H9 (cell line): ENCODE data around the gene MED20. TPM values are rescaled to one million over a fixed set of nuclear protein-coding genes. Genes with fewer than 3 reads are reported as not detected.

Experiments
- DNase-seq: peaks from one replicate; pipeline ENCODE4 v3.0.0-alpha.2; 2017
- H2AFZ ChIP-seq: one replicate; pipeline ENCODE4 v1.6.1; 2013; ENCODE audit warnings: mild to moderate bottlenecking, low read length, control low read depth, moderate library complexity
- H2AK5ac ChIP-seq: 2 replicates; pipeline ENCODE4 v1.6.1; 2013; ENCODE audit warnings: low read length, control low read depth, mixed read lengths; ENCODE audit not compliant: insufficient read length
- H2BK120ac ChIP-seq: one replicate; pipeline ENCODE4 v1.6.1; 2013; ENCODE audit warnings: low read depth, mild to moderate bottlenecking, low read length, control low read depth, inconsistent platforms; ENCODE audit not compliant: poor library complexity, severe bottlenecking
- H2BK12ac ChIP-seq: 2 replicates; pipeline ENCODE4 v1.6.1; 2013; ENCODE audit warnings: low read length, control low read depth, mixed read lengths, low read depth; ENCODE audit not compliant: insufficient read length
- H2BK15ac ChIP-seq: 2 replicates; pipeline ENCODE4 v1.6.1; 2013; ENCODE audit warnings: low read depth, low read length, control low read depth
- H2BK20ac ChIP-seq: one replicate; pipeline ENCODE4 v1.6.1; 2013; ENCODE audit warnings: low read depth, mild to moderate bottlenecking, low read length, control low read depth, inconsistent platforms; ENCODE audit not compliant: poor library complexity, severe bottlenecking
- H2BK5ac ChIP-seq: 2 replicates; pipeline ENCODE4 v1.6.1; 2013; ENCODE audit warnings: low read length, control low read depth, mixed read lengths; ENCODE audit not compliant: insufficient read length
- H3K14ac ChIP-seq: 2 replicates; pipeline ENCODE4 v1.6.1; 2013; ENCODE audit warnings: low read length, control low read depth; ENCODE audit not compliant: insufficient read depth
- H3K18ac ChIP-seq: 2 replicates; pipeline ENCODE4 v1.6.1; 2013; ENCODE audit warnings: low read depth, mild to moderate bottlenecking, mixed read lengths, low read length, control low read depth; ENCODE audit not compliant: insufficient read length
- H3K23ac ChIP-seq: 2 replicates; pipeline ENCODE4 v1.6.1; 2013; ENCODE audit warnings: low read length, control low read depth, mixed read lengths, low read depth; ENCODE audit not compliant: insufficient read length
- H3K23me2 ChIP-seq: 2 replicates; pipeline ENCODE4 v1.6.1; 2013; ENCODE audit warnings: low read depth, mild to moderate bottlenecking, mixed read lengths, low read length, control low read depth; ENCODE audit not compliant: insufficient read length, poor library complexity, severe bottlenecking
- H3K27ac ChIP-seq: 2 replicates; pipeline ENCODE4 v1.5.1; 2013; ENCODE audit warnings: low read length, control low read depth, mixed read lengths, low read depth; ENCODE audit not compliant: insufficient read length
- H3K27me3 ChIP-seq: 2 replicates; pipeline ENCODE4 v1.6.1; 2013; ENCODE audit warnings: low read length, control low read depth, inconsistent platforms; ENCODE audit not compliant: insufficient read depth
- H3K4ac ChIP-seq: 2 replicates; pipeline ENCODE4 v1.6.1; 2013; ENCODE audit warnings: low read depth, mild to moderate bottlenecking, control low read depth, inconsistent platforms, low read length, moderate library complexity
- H3K4me1 ChIP-seq: 2 replicates; pipeline ENCODE4 v1.6.1; 2013; ENCODE audit warnings: low read length, control low read depth, inconsistent platforms; ENCODE audit not compliant: insufficient read depth
- H3K4me2 ChIP-seq: 2 replicates; pipeline ENCODE4 v1.6.1; 2013; ENCODE audit warnings: low read length, control low read depth, mixed read lengths; ENCODE audit not compliant: insufficient read length, insufficient read depth
- H3K56ac ChIP-seq: 2 replicates; pipeline ENCODE4 v1.6.1; 2013; ENCODE audit warnings: low read depth, mild to moderate bottlenecking, mixed read lengths, low read length, control low read depth; ENCODE audit not compliant: insufficient read length
- H3K79me1 ChIP-seq: 2 replicates; pipeline ENCODE4 v1.6.1; 2013; ENCODE audit warnings: low read depth, mild to moderate bottlenecking, moderate library complexity, low read length, control low read depth, inconsistent platforms; ENCODE audit not compliant: insufficient read depth, poor library complexity, severe bottlenecking
- H3K79me2 ChIP-seq: 2 replicates; pipeline ENCODE4 v1.6.1; 2013; ENCODE audit warnings: low read length, control low read depth, inconsistent platforms; ENCODE audit not compliant: insufficient read depth
- H3K9ac ChIP-seq: 2 replicates; pipeline ENCODE4 v1.6.1; 2013; ENCODE audit warnings: low read length, control low read depth, mixed read lengths; ENCODE audit not compliant: insufficient read length; ENCODE audit errors: extremely low read depth
- H3K9me3 ChIP-seq: one replicate; pipeline ENCODE4 v1.6.1; 2013; ENCODE audit warnings: low read depth, low read length, inconsistent platforms; ENCODE audit not compliant: control insufficient read depth
- H3T11ph ChIP-seq: one replicate; pipeline ENCODE4 v1.6.1; 2013; ENCODE audit warnings: mild to moderate bottlenecking, low read length, control low read depth, inconsistent platforms
- H4K20me1 ChIP-seq: one replicate; pipeline ENCODE4 v1.6.1; 2013; ENCODE audit not compliant: control insufficient read depth, insufficient read length, insufficient read depth
- H4K5ac ChIP-seq: 2 replicates; pipeline ENCODE4 v1.6.1; 2013; ENCODE audit warnings: low read depth, mild to moderate bottlenecking, mixed read lengths, low read length, control low read depth; ENCODE audit not compliant: insufficient read length
- H4K8ac ChIP-seq: replicated peaks from 2 replicates; pipeline ENCODE4 v1.6.1; 2013; ENCODE audit warnings: low read length, control low read depth, mixed read lengths, low read depth; ENCODE audit not compliant: insufficient read length
- H4K91ac ChIP-seq: 2 replicates; pipeline ENCODE4 v1.6.1; 2013; ENCODE audit warnings: low read depth, mild to moderate bottlenecking, moderate library complexity, mixed read lengths, low read length, control low read depth; ENCODE audit not compliant: insufficient read length
- H3K27ac Mint-ChIP-seq, 3 experiments: 2 replicates in 2 of 3; 3 replicates in 1 of 3; pipeline ENCODE4 v1.8.0; 2020 to 2021; ENCODE audit warnings: mixed read lengths in 3 of 3, mild to moderate bottlenecking in 1 of 3, moderate library complexity in 1 of 3
- H3K27me3 Mint-ChIP-seq: 2 replicates; pipeline ENCODE4 v1.8.0; 2021; ENCODE audit warnings: low read depth, mild to moderate bottlenecking, moderate library complexity, mixed read lengths
- H3K36me3 Mint-ChIP-seq, 3 experiments: 2 replicates in 2 of 3; 3 replicates in 1 of 3; pipeline ENCODE4 v1.8.0; 2020 to 2021; ENCODE audit warnings: low read depth in 3 of 3, mixed read lengths in 3 of 3; ENCODE audit not compliant: insufficient read depth in 1 of 3
- H3K4me1 Mint-ChIP-seq, 2 experiments: 2 replicates each; pipeline ENCODE4 v1.8.0; 2020; ENCODE audit warnings: mixed read lengths in 2 of 2
- H3K4me3 Mint-ChIP-seq, 2 experiments: 2 replicates in 1 of 2; 3 replicates in 1 of 2; pipeline ENCODE4 v1.8.0; 2020 to 2021; ENCODE audit warnings: mild to moderate bottlenecking in 2 of 2, mixed read lengths in 2 of 2, moderate library complexity in 1 of 2
- H3K9me3 Mint-ChIP-seq, 2 experiments: 2 replicates in 1 of 2; 3 replicates in 1 of 2; pipeline ENCODE4 v1.8.0; 2020; ENCODE audit warnings: mild to moderate bottlenecking in 2 of 2, mixed read lengths in 2 of 2, moderate library complexity in 1 of 2
- CTCF ChIP-seq: fragments of 200-600 bp; sonication (generic); conservative IDR thresholded peaks from 3 replicates; pipeline ENCODE4 v1.8.0; 2021; ENCODE audit warnings: antibody characterized with exemption, mild to moderate bottlenecking
- WGBS: extraction: QIAGEN DNeasy Blood & Tissue Kit; methylation state at CpG from one replicate; pipeline ENCODE4 v1.1.7; 2013; ENCODE audit warnings: missing lambda C conversion rate, low lambda C conversion rate, mixed read lengths; ENCODE audit not compliant: insufficient read length; ENCODE audit errors: extremely low coverage; 5-methylcytosine and 5-hydroxymethylcytosine counted together
- total RNA-seq: library from RNA; stranded (reverse); gene quantifications from 2 replicates; pipeline ENCODE4 v1.2.1, GENCODE V29; 2021

The MED20 gene
- total RNA-seq, 1 experiment from 2014 or later: 28.9 TPM

DNA sequence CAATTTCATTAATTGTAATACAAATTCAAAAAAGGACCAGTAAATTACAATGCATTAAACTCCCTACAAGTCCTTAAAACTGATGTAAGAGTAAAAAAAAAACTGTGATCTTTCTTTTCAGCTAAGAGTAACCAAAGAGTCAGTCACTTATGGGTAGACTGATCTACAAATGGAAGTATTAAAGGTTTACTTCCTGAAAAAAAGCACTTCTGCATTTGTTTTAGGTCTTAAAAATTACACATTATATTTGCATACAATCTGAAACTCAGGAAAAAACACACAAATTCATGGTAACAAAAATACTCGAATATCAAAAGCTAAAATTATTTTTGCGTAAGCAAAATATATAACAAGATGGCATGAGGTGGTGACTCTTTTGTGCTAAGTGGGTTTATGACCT, 49.2 kb downstream of the MED20 start:
- H3K9me3 Mint-ChIP-seq: no peaks in the 10 kb centered on the region
- H3K4me1 Mint-ChIP-seq: peaks cover 0 to 6% of the 10 kb centered on the region in 2 experiments; a peak in 1 of 4 replicates
- no peak overlapping the region for H2BK12ac ChIP-seq
- no peak overlapping the region for H4K91ac ChIP-seq
- no peak overlapping the region for H3K56ac ChIP-seq
- no peak overlapping the region for H3K4me3 Mint-ChIP-seq
- H3T11ph ChIP-seq: no peak overlapping the region
- peaks cover 3 to 18% (median 17%) of the 10 kb centered on the region in 3 experiments; a peak in 6 of 7 replicates for H3K36me3 Mint-ChIP-seq
- H2BK15ac ChIP-seq: no peak overlapping the region
- no peak for TF ChIP-seq CTCF
- H3K23me2 ChIP-seq: no peaks in the 10 kb centered on the region
- H3K9ac ChIP-seq: no peak overlapping the region
- no peak overlapping the region for H3K27ac ChIP-seq
- H4K8ac ChIP-seq: no peak overlapping the region
- no CpG with 5 or more reads among the region's 2 CpGs for WGBS
- H3K4ac ChIP-seq: no peak overlapping the region
- no peak overlapping the region for H3K23ac ChIP-seq
- H3K4me1 ChIP-seq: no peaks in the 10 kb centered on the region
- H3K27ac Mint-ChIP-seq: no peak overlapping the region
- no peak overlapping the region for H3K18ac ChIP-seq
- H3K9me3 ChIP-seq: no peaks in the 10 kb centered on the region
- H2AFZ ChIP-seq: no peak overlapping the region
- DNase-seq: no peak
- H4K5ac ChIP-seq: no peak overlapping the region
- H3K4me2 ChIP-seq: no peak overlapping the region
- H3K14ac ChIP-seq: no peak overlapping the region
- H4K20me1 ChIP-seq: no peaks in the 10 kb centered on the region
- H3K79me1 ChIP-seq: no peaks in the 10 kb centered on the region
- H2AK5ac ChIP-seq: no peak overlapping the region
- H3K79me2 ChIP-seq: no peaks in the 10 kb centered on the region
- no peaks in the 10 kb centered on the region for H3K27me3 Mint-ChIP-seq
- H2BK20ac ChIP-seq: no peak overlapping the region
- no peaks in the 10 kb centered on the region for H3K27me3 ChIP-seq
- H2BK5ac ChIP-seq: no peak overlapping the region
- H2BK120ac ChIP-seq: no peak overlapping the region
